Motor neuron (in vitro differentiated cells): ENCODE data around the gene SEPTIN14. TPM values are rescaled to one million over a fixed set of nuclear protein-coding genes. Genes with fewer than 3 reads are reported as not detected.
"Not testable (repeated sequence)": the region's sequence is repeated elsewhere in the genome, so short reads cannot be mapped to it uniquely, and the experiment has no call there.

Experiments used
- ATAC-seq, 8 experiments: fragments of 200-7000 bp; cut with Tn5 transposase; replicated peaks in 6 of 8; 2 replicates each; pipeline ENCODE4 v1.8.0; 2021; ENCODE audit warnings: mild to moderate bottlenecking in 8 of 8, moderate library complexity in 8 of 8
- H3K27ac ChIP-seq, 2 donors: fragments of 250-450 bp; sonication (Bioruptor Pico); 2 replicates each; pipeline ENCODE4 v1.9.0; 2021; ENCODE audit warnings: antibody characterized with exemption in 2 of 2, mild to moderate bottlenecking in 2 of 2, moderate library complexity in 1 of 2
- H3K4me1 ChIP-seq, 2 donors: fragments of 250-450 bp; sonication (Bioruptor Pico); replicated peaks in 1 of 2; 2 replicates each; pipeline ENCODE4 v1.6.1; 2021; ENCODE audit warnings: antibody characterized with exemption in 2 of 2, mild to moderate bottlenecking in 2 of 2, moderate library complexity in 1 of 2
- H3K4me3 ChIP-seq, 5 donors: fragments of 250-450 bp; sonication (Bioruptor Pico); 2 replicates each; pipeline ENCODE4 v1.9.0; 2021; ENCODE audit warnings: antibody characterized with exemption in 5 of 5, mild to moderate bottlenecking in 5 of 5, moderate library complexity in 4 of 5
- WGBS, 10 experiments: fragments of 450-650 bp; shearing (Covaris generic); methylation state at CpG; one replicate each; pipeline ENCODE4 v1.0.0; 2022; 5-methylcytosine and 5-hydroxymethylcytosine counted together
- in situ Hi-C, 9 experiments: fragments of 400-800 bp; cut with MboI; loops; one replicate each; pipeline ENCODE4 v1.15.0; 2021; ENCODE audit warnings: low sequenced_read_pairs in 9 of 9, low pct_unique_long_range_greater_than_20kb in 2 of 9; ENCODE audit not compliant: unreplicated experiment in 9 of 9
- total RNA-seq, 8 experiments: library from RNA; unstranded; fragments of 300-600 nt; gene quantifications; 2 replicates each; pipeline versions ENCODE4 v1.2.3 to v1.2.4, GENCODE V29; 2022

Gene SEPTIN14
- under 1 TPM in 2 of 8 experiments, not detected in 6; 0.05 to 0.19 TPM for total RNA-seq

DNA sequence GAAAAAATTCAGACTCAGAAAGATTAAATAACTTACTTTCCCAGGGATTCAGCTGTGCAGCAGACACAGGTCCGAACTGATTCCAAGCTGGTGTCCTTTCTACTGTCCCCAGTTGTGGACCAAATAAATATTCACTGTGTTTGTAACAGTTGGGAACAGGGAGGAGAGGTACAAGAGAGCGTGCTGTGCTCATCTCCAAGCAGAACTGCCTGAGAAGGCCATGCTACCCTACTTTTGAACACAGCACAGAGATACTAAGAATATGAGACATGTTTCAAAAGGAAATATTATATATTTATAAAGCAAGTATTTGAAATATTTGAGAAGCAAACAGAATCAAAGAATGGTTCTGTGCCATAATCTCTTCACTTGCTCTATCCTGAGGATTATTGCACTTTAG is at the start of gene SEPTIN14:
TSS of gene SEPTIN14 (minus strand) at position 101 of the 400 bp plus-strand sequence. CDS start 756 bp downstream, outside the sequence.
- 0 to 75% (median 39%) methylated on average over 1 to 2 of the region's 2 CpGs; no CpG with 5 or more reads in 2 of the 10 experiments for WGBS, 10 experiments
- in situ Hi-C loops, H3K27ac ChIP-seq, H3K4me1 ChIP-seq, ATAC-seq, H3K4me3 ChIP-seq: not testable (repeated sequence)

- WGBS, 10 experiments, result 60 to 100% (median 94%) methylated on average over 1 to 3 of the region's 8 CpGs; no CpG with 5 or more reads in 1 of the 10 experiments
- Histone ChIP-seq H3K4me1 (no peaks in the 10 kb centered on the region), H3K27ac (no peak overlapping the region), H3K4me3 (no peak overlapping the region)
- in situ Hi-C loops, result no loop called here
- ATAC-seq, result no peak
Observed at GRCh38 chr7:55903985-55904759, 41.6 kb upstream of the SEPTIN14 start.

DNA sequence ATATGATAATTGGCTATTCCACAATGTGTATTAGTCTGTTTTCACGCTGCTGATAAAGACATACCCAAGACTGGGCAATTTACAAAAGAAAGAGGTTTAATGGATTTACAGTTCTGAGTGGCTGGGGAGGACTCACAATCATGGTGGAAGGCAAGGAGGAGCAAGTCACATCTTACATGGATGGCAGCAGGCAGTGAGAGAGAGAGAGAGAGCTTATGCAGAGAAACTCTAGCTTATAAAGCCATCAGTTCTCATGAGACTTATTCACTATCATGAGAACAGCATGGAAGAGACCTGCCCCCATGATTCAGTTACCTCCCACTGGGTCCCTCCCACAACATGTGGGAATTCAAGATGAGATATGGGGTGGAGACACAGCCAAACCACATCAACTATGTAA is 38.5 kb upstream of the SEPTIN14 start:
- in situ Hi-C loops, H3K4me1 ChIP-seq, ATAC-seq, H3K4me3 ChIP-seq, H3K27ac ChIP-seq: not testable (repeated sequence)
- WGBS, 10 experiments, result 83 to 100% (median 100%) methylated on average over 1 of the region's 1 CpG; no CpG with 5 or more reads in 6 of the 10 experiments

DNA sequence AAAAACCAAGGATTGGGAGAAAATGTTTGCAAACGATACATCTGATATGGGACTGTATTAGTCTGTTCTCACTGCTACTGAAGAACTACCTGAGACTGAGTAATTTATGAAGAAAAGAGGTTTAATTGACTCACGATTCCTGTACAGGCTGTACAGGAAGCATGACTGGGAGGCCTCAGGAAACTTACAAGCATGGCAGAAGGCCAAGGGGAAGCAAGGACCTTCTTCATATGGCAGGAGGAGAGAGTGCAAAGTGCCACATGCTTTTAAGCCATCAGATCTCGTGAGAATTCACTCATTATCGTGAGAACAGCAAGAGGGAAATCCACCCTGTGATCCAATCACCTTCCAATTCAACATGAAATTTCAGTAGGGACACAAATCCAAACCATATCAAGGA is 35.7 kb upstream of the SEPTIN14 start:
- no peak for ATAC-seq

DNA sequence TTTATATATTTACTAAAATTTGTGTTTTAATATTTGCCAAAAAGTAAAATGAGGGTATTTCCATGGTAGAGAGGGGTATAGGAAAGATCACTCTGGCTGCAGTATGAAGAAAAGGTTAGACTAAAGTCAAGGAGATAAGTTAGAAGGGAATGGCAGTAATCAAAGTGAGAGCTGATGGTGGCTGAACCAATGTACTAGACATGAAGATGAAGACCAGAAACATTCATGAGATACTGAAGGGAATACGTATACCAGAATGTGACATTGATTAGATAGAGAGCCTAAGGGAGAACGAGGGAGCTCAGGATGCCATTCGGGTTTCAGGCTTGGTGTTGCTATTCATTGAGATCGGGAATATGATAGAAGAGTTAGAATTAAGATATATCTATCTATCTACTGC is 32.5 kb upstream of the SEPTIN14 start:
- 20 to 97% (median 76%) methylated on average over 2 to 4 of the region's 4 CpGs; no CpG with 5 or more reads in 1 of the 10 experiments for WGBS, 10 experiments
- in situ Hi-C loops, result no loop called here
- ATAC-seq, result no peak
- Histone ChIP-seq H3K27ac (no peak overlapping the region), H3K4me3 (no peak overlapping the region), H3K4me1 (no peaks in the 10 kb centered on the region)

More for the DNA sequence above, 35.7 kb upstream of the SEPTIN14 start:
- no peak overlapping the region for H3K27ac ChIP-seq
- in situ Hi-C loops, result no loop called here
- 45 to 100% (median 92%) methylated on average over 2 to 4 of the region's 4 CpGs for WGBS, 10 experiments
- H3K4me3 ChIP-seq, result no peak overlapping the region
- H3K4me1 ChIP-seq, result no peaks in the 10 kb centered on the region

DNA sequence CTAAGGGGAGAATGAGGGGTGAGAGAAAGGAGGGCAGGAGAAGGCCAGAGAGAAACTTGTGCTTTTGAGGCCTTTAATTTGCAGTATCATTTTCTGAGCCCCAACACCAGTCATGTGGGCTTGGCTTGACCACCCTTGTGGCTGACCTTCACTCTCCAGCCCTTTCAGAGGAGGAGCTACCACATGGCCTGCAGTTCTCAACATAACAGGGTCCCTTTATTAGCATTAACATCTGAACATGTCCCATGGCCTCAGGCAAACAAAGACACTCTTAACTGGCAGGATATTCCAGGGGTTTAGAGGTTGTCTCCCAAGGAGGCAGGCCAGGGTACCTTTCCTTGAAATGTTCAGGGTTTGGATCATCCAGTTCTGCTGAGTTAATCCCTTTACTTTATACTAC is 31.4 kb upstream of the SEPTIN14 start:
- H3K4me1 ChIP-seq, result no peaks in the 10 kb centered on the region
- peak in 1 of 8 experiments; percentile 19 for ATAC-seq
- no peak overlapping the region for H3K4me3 ChIP-seq
- no peak overlapping the region for H3K27ac ChIP-seq
- in situ Hi-C loops, result no loop called here

DNA sequence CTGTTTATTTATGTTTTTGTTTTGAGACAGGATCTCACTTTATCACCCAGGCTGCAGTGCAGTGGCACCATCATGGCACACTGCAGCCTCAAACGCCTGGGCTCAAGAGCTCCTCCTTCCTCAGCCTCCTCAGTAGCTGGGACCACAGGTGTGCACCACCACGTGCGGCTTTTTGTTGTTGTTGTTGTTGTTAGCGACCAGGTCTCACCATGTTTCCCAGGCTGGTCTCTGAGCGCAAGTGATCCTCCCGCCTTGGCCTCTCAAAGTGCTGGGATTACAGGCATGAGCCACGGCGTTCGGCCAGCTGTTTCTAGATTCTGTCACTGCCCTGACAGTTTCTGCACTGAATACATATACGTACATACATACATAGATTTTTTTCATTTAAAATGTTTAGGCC is 25.8 kb upstream of the SEPTIN14 start:
- ATAC-seq, in situ Hi-C loops, H3K4me1 ChIP-seq: not testable (repeated sequence)
- H3K4me3 ChIP-seq, result peak overlapping the region; percentile 44 to 85 (median 72)
- peak overlapping the region in 1 of 2 donors; percentile 78 for H3K27ac ChIP-seq
- WGBS, 10 experiments, result 50 to 100% (median 79%) methylated on average over 1 to 5 of the region's 10 CpGs; no CpG with 5 or more reads in 5 of the 10 experiments

GRCh38 chr7:55887821-55888247 is 25.3 kb upstream of the SEPTIN14 start:
- ATAC-seq, result no peak
- in situ Hi-C loops, result no loop called here
- Histone ChIP-seq H3K4me3 (peak overlapping the region; percentile 44 to 85 (median 72)), H3K27ac (peak overlapping the region; percentile 78 to 81), H3K4me1 (no peaks in the 10 kb centered on the region)
- WGBS, 10 experiments, result 0 to 7% (median 0%) methylated on average over 2 to 6 of the region's 38 CpGs; no CpG with 5 or more reads in 1 of the 10 experiments

GRCh38 chr7:55884321-55884720 is 21.8 kb upstream of the SEPTIN14 start:
- Histone ChIP-seq H3K4me1 (no peaks in the 10 kb centered on the region), H3K4me3 (no peak overlapping the region), H3K27ac (no peak overlapping the region)
- WGBS, 10 experiments, result 62 to 100% (median 80%) methylated on average over 1 to 3 of the region's 3 CpGs; no CpG with 5 or more reads in 4 of the 10 experiments
- in situ Hi-C loops, result no loop called here
- no peak for ATAC-seq

DNA sequence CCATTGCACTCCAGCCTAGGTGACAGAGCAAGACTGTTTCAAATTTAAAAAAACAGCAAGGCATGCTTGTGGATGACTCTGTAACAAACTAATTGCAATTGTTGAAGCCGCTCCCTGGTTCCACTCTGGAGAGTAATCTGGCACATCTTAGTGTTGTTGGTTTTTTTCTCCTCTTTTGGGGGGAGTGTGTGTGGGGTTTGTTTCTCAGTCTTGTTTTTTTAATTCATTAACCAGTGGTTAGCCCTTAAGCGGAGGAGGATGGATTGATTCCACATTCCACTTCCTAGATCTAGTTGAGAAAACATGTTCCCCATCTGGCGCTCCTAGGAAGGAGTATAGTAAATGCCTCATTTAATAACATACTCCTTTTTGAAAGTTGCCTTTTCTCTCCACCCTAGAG is 16.1 kb upstream of the SEPTIN14 start:
- in situ Hi-C loops, result no loop called here
- no peak overlapping the region for H3K27ac ChIP-seq
- H3K4me1 ChIP-seq, result no peaks in the 10 kb centered on the region
- ATAC-seq, result no peak
- no peak overlapping the region for H3K4me3 ChIP-seq
- 0 to 100% (median 79%) methylated on average over 1 to 3 of the region's 3 CpGs; no CpG with 5 or more reads in 2 of the 10 experiments for WGBS, 10 experiments

GRCh38 chr7:55877308-55877707 is 14.8 kb upstream of the SEPTIN14 start:
- H3K27ac ChIP-seq, result no peak overlapping the region
- no peak for ATAC-seq
- in situ Hi-C loops, result no loop called here
- no peak overlapping the region for H3K4me3 ChIP-seq
- WGBS, 10 experiments, result 35 to 89% (median 66%) methylated on average over 2 to 6 of the region's 6 CpGs
- no peaks in the 10 kb centered on the region for H3K4me1 ChIP-seq

DNA sequence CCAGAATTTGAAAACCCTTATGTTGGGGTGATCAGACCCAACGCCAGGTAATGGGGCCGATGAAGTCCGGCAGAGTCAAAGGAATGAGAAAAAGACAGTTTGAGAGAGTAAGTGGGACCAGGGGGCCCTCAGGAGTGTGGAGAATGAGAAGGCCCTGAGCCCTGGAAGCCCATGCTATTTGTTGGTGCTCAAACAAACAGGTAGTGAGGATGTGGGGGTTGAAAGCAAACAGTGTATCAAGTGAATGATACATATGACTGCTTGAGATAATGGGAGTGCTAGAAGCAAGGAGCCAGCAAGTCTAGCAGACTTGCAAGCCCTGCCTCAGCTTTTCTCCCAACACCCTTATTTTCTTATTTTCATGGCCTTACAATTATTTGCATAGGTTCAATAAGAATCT is 11.2 kb upstream of the SEPTIN14 start:
- Histone ChIP-seq H3K4me3 (no peak overlapping the region), H3K27ac (no peak overlapping the region), H3K4me1 (no peaks in the 10 kb centered on the region)
- WGBS, 10 experiments, result 0 to 82% (median 69%) methylated on average over 1 to 3 of the region's 3 CpGs; no CpG with 5 or more reads in 3 of the 10 experiments
- in situ Hi-C loops, result no loop called here
- no peak for ATAC-seq

GRCh38 chr7:55871932-55872485 is 9.5 kb upstream of the SEPTIN14 start:
- ATAC-seq, result no peak
- in situ Hi-C loops, result no loop called here
- H3K4me3 ChIP-seq, result no peak overlapping the region
- no peaks in the 10 kb centered on the region for H3K4me1 ChIP-seq
- no peak overlapping the region for H3K27ac ChIP-seq
- 19 to 92% methylated on average over 2 to 6 of the region's 8 CpGs; no CpG with 5 or more reads in 8 of the 10 experiments for WGBS, 10 experiments
